ENCODE data around the gene CHADL.
"Not testable (repeated sequence)": the region's sequence is repeated elsewhere in the genome, so short reads cannot be mapped to it uniquely, and the experiment has no call there.

Gene CHADL

GRCh38 chr22:41181349-41182241 lies 59.1 kb downstream of the CHADL start:
- DNase-seq (ENCODE audit: low read depth): no peak

GRCh38 chr22:41180926-41181325 lies 59.8 kb downstream of the CHADL start:
- no peak for DNase-seq (ENCODE audit: low read depth)

GRCh38 chr22:41180362-41180761 lies 60.4 kb downstream of the CHADL start:
- not testable (repeated sequence) for DNase-seq (ENCODE audit: low read depth)
